UCSD-AML1 (cell line): ENCODE measurements around the gene CMKLR1.

Experiments
- DNase-seq: peaks from one replicate; lab custom pipeline; 2025; ENCODE audit not compliant: unreplicated experiment; lab: John Stamatoyannopoulos, UW

CMKLR1 gene

DNA sequence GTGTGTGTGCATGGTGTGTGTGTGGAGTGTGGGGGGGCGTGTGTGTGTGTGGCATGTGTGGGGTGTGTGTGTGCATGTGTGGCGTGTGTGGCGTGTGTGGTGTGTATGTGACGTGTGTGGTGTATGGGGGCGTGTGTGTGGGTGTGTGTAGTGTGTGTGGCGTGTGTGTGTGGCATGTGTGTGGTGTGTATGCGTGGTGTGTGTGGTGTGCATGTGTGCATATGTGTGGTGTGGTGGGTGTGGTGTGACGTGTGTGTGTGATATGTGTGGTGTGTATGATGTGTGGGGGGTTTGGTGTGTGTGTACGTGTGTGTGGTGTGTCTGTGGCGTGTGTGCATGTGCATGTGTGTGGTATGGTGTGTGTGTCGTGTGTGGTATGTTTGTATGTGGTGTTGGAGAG lies 24.1 kb upstream of the CMKLR1 start:
- no peak for DNase-seq

DNA sequence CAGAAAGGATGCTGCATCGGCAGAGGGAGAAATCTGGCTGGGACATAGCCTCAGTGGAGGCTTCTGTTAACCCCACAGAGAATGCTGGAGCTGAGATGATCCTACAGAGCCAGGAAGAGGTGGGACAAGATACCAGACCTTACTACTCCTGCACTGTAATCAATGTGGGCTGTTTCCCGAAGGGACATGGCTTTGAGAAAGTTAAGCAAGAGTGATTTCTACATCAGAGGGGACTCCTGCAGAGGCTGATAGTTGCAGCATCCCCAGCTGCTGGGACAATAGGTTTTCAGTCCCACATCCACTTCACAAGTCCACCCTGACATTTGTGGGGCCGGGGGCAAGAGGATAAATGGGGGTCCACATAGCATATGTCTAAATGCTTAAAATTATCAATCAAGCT lies 22.5 kb upstream of the CMKLR1 start:
- no peak for DNase-seq

DNA sequence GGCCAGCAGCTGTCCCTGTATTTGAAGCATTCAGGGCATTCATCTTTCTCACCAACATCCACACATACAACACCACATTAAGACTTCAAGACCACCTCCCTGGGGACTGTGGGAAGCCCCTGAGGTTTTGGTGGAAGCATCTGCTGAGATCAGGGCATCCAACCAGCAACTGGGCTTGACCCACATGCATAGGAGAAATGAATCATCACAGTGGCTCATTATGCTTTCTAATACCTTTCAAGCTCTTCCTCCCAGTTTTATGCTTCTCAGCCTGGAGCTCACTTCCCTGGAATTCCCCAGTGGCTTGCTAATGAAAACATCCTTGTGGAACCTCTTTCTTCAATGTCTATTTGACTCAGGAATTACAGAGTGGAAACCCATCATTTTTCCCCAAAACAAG lies 21.4 kb upstream of the CMKLR1 start:
- DNase-seq: no peak

- no peak for DNase-seq
These were observed 20.9 kb upstream of the CMKLR1 start for GRCh38 chr12:108360057-108360456.

DNA sequence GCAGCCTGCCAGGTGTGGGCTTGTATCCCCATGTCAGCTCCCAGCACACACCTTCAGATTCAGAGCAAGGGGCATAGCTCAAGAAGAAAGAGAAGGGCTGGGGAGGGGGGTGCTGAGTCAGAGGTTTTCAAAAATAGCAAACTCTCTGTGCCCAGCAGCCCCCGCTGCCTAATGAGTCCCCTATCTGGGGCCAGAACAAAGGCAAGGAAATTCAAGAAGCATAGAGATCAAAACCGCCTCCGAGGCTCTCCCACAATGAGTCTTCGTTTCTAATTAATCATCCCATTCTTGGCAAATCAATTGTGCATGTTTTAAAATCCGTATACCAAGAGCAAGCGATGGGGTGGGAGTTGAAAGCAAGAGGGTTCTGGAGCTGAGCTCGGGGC lies 19.5 kb upstream of the CMKLR1 start:
- DNase-seq: no peak

- DNase-seq: no peak
These were observed 18.9 kb upstream of the CMKLR1 start for GRCh38 chr12:108357834-108358579.

GRCh38 chr12:108356835-108357806 lies 18.0 kb upstream of the CMKLR1 start:
- DNase-seq: no peak

GRCh38 chr12:108355069-108355468 lies 16.0 kb upstream of the CMKLR1 start:
- DNase-seq: no peak

GRCh38 chr12:108352591-108352990 lies 13.5 kb upstream of the CMKLR1 start:
- DNase-seq: no peak

DNA sequence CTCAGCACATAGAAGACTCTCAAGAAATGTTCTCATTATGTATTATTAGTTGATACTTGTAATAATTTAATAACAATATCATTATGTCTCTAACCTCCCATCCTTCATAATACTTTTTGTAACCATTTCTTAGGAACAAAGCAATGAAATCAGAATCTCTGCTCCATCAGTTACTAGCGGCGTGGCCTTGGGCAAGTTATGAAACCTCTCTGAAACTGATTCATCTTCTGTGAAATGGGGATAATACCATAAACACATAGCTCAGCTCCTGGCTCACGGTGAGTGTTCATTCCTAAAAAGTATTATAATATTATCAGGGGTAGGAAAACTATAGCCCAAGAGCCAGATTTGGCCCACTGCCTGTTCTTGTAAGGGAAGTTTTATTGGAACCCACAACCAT lies 11.4 kb upstream of the CMKLR1 start:
- DNase-seq: no peak

- DNase-seq: no peak
These were observed 10.2 kb upstream of the CMKLR1 start for GRCh38 chr12:108349278-108349688.

DNA sequence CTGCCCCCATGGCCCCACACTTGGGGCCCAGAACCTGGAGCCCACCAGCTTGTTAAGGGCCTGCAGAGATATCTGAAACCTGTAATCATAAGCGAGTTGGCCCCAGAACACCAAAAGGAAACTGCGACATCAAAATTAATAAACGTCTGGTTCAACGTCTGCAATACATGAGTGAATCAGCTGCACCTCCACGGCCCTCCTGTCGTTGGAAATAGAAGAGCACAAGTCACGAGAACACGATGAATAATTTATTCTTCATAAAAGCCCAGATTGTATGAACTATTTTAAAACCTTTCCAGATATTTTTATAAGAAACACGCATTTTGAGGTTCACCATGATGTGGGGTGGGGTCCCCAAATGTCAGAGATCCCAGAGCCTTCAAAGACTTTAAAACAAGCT lies 9.7 kb upstream of the CMKLR1 start:
- DNase-seq: no peak

GRCh38 chr12:108346727-108347710 lies 7.9 kb upstream of the CMKLR1 start:
- DNase-seq: no peak

DNA sequence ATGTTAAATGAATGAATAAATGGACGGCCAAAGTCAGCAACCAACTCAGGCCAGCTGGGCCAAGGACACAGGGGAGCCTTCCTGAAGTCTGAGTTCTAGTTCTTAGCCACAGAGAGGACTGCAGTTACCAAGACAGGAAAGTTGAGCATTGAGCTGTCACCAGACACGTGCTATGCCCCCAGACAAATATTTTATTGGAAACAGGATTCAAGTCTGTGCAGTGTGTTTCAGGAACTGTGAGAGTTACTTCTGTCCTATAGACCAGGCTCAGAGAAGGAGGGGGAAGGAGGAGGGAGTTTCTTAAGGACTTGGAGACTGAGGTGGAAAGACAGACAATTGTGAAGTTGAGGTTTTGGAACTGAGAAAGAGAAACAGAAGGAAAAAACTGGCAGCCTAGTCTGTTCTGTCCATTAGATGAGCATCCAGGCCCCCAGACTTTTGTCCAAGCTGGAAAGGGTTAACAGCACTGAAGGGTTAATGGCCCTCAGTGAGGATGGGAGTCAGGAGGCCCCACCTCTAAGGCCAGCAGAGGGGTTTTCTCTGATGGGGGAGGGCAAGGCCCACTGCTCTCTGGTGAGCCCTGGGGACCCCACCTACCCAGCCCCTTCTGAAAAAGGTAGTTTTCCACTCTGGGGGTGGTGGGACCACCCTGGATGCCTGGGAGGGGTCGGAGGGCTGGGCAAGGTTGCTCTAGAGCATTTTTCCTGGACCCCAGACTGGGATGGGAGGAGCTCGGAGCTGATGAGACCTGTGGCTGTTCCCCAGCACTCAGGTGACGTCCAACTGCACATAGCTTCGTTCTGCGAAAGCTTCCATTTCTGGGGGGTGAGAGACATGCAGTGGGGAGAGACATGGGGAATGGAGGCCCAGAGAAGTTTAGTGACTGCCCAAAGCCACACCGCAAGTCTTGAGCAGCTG lies 6.9 kb upstream of the CMKLR1 start:
- DNase-seq: no peak

GRCh38 chr12:108342985-108343384 lies 3.9 kb upstream of the CMKLR1 start:
- DNase-seq: no peak

DNA sequence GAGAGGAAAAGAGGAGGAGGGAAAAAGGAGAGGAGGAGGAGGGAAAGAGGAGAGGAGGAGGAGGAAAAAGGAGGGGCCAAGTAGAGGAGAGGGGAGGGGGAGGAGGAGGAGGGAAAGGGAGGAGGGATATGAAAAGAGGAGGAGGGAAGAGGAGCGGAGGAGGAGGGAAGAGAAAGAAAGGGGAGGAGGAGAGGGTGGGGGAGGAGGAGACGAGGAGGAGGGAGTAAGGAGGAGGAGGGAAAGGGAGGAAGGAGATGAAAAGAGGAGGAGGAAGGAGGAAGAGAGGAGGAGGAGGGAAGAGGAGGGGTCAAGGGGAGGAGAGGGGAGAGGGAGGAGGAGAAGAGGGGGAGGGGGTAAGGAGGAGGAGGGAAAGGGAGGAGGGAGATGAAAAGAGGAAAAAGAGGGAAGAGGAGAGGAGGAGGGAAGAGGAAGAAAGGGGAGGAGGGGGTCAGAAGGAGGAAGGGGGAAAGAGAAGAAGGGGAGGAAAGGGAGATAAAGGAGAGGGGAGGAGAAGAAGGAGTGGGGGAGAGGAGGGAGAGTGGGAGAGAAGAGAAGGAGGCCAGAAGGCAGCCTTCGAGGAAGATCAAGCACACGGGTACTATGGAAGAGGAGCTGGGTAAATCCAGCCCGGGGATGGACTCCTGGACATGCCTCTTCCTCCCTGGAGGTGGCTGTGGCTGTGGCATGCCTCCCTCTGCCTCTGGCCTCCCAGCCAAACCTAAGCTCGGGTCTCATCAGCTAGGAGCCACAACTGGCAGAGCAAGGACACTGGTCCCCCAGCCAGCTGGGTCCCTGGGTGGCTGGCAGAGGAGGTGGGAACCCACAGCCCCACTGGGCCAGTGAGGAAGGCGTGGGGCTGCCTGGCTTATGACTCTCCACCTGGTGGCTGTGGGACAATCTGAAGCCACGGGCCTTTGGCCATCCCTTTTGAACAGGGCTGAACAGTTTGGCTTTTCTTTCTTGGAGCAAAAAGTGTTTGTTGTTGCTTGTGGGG lies 3.0 kb upstream of the CMKLR1 start:
- DNase-seq: no peak

- no peak for DNase-seq
These were observed 2.2 kb upstream of the CMKLR1 start for GRCh38 chr12:108341356-108341755.

DNA sequence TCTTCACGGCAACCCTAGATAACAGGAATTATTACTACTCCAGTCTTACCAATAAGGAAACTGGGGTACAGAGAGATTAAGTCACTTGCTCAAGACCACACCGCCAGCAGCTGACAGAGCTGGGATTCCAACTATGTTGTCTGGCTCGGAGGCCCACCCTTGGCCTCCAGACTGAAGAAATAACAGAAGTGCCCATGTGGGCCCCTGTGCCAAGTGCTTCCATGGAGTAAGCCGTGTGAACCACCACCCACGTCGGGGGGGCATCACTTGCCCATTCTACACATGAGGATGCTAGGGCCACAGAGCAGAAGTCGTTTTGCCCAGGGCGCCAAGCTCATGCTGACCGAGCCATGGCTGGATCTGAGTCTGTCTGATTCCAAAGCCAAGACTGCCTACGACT lies 926 bp upstream of the CMKLR1 start:
- no peak for DNase-seq
